HL-60 (cell line): Measurements from ENCODE around the gene CNNM4.

Experiments
- POLR2AphosphoS5 ChIP-seq: IDR thresholded peaks from 2 replicates; pipeline ENCODE4 v1.6.1; 2012; ENCODE audit warnings: low read depth
- TF ChIP-seq, protein P1 (sequence below): IDR thresholded peaks from one replicate; pipeline ENCODE4 v1.5.1; 2011; ENCODE audit warnings: low read length, control low read depth, inconsistent platforms; ENCODE audit not compliant: insufficient read depth

DNA sequence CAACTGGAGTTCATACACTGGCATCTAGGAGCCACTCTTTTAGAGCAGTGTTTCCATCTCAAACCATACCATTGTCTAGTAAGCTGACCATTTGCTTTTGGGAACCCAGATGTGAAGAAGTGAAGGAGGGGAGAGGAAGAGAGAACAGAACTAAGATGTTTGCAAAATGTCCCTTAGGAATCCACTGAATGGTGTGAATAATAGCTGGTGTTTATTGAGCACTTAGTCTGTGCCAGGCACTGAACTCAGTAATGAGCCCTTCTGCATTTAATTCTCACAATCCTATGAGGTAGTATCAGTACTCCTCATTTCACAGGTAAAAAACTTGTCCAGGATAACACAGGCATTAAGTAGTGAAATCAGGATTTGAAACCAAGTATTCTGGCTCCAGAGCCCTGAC is 44.3 kb upstream of the CNNM4 start:
- TF ChIP-seq, protein P1, sequence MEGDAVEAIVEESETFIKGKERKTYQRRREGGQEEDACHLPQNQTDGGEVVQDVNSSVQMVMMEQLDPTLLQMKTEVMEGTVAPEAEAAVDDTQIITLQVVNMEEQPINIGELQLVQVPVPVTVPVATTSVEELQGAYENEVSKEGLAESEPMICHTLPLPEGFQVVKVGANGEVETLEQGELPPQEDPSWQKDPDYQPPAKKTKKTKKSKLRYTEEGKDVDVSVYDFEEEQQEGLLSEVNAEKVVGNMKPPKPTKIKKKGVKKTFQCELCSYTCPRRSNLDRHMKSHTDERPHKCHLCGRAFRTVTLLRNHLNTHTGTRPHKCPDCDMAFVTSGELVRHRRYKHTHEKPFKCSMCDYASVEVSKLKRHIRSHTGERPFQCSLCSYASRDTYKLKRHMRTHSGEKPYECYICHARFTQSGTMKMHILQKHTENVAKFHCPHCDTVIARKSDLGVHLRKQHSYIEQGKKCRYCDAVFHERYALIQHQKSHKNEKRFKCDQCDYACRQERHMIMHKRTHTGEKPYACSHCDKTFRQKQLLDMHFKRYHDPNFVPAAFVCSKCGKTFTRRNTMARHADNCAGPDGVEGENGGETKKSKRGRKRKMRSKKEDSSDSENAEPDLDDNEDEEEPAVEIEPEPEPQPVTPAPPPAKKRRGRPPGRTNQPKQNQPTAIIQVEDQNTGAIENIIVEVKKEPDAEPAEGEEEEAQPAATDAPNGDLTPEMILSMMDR, result no peak
- TF ChIP-seq POLR2AphosphoS5, result no peak
